Ishikawa (cell line): ENCODE results near the gene FAM174C.

Source experiments
- CEBPB ChIP-seq: IDR thresholded peaks from 2 replicates; pipeline ENCODE4 v1.6.1; 2012
- EGR1 ChIP-seq: IDR thresholded peaks from 2 replicates; pipeline ENCODE4 v1.6.1; 2012
- RAD21 ChIP-seq: IDR thresholded peaks from 2 replicates; pipeline ENCODE4 v1.6.1; 2012; ENCODE audit warnings: low read depth
- TAF1 ChIP-seq: IDR thresholded peaks from 2 replicates; pipeline ENCODE4 v1.6.1; 2012; ENCODE audit warnings: low read depth, mild to moderate bottlenecking
- YY1 ChIP-seq: IDR thresholded peaks from 2 replicates; pipeline ENCODE4 v1.6.1; 2012; ENCODE audit warnings: low read depth
- TF ChIP-seq, protein P1 (sequence below): IDR thresholded peaks from 2 replicates; pipeline ENCODE4 v1.6.1; 2012

DNA sequence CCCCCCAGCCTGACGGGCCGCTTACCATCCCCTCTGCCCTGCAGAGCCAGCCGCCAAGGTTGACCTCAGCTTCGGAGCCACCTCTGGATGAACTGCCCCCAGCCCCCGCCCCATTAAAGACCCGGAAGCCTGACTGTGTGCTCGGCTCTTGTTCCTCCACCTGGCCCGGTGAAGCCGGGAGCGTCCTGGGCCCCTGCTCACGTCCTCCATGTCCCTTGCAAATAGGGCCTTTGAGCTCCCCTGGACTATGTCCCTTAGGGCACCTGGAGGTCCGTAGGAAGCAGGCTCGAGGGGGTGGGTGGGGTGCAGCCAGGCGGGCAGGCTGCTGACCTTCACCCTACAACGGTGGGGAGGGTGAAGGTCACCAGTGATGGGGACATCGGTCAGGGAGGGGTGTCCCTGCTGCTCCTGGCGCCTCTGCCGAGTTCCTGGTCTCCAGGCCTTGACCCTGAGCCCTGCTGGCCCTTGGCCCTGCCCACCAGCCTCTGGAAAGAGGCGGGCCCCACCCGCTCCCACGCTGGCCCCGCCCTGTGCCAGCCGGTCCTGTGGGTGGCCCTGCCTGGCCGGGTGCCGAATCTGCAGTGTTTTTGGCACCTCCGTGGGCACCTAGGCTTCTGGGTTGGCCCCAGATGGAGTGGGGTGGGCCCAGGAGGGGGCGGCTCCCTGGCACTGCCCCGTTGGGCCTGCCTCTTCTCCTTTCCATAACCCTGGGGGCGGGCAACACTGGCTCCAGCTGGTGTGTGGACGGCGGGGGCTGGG, 30.5 kb upstream of the FAM174C start:
- no peak for TF ChIP-seq TAF1
- TF ChIP-seq, protein P1, sequence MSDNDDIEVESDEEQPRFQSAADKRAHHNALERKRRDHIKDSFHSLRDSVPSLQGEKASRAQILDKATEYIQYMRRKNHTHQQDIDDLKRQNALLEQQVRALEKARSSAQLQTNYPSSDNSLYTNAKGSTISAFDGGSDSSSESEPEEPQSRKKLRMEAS, result no peak
- TF ChIP-seq YY1, result no peak
- no peak for TF ChIP-seq CEBPB
- TF ChIP-seq RAD21, result no peak
- no peak; the same call in 1 of the 2 replicates for TF ChIP-seq EGR1
